Medulla oblongata (tissue), 1 donor: ENCODE results near the gene G3BP1.
"Not testable (repeated sequence)": the region's sequence is repeated elsewhere in the genome, so short reads cannot be mapped to it uniquely, and the experiment has no call there.

Experiments used
- DNase-seq: peaks from one replicate; pipeline ENCODE4 v3.0.0-alpha.2; 2015; ENCODE audit errors: extremely low spot score

G3BP1 gene

DNA sequence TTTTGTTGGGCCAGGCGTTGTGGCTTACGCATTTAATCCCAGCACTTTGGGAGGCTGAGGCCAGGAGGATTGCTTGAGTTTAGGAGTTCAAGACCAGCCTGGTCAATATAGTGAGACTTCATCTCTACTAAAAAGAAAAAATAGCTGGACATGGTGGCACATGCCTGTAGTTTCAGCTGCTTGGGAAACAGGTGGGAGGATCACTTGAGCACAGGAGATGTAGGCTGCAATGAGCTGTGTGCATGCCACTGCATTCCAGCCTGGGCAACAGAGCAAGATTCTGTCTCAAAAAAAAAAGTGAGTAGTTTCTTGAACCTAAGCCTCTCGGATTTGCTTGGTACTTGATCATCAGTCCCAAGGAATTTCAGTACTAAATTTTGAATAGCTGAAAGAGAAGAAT, 26.9 kb downstream of the G3BP1 start:
- no peak for DNase-seq

DNA sequence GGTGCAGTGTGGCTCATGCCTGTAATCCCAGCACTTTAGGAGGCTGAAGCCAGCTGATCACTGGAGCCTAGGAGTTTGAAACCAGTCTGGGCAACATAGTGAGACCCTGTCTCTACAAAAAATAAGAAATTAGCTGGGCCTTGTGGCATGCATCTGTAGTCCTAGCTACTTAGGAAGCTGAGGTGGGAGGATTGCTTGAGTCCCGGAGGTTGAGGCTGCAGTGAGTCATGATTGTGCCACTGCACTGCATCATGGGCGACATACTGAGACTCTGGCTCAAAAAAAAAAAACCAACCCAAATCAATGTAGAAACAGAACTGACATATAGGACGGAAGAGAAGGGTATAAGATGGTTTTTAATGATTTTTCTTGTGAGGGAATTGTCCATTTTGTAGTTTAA, 27.7 kb downstream of the G3BP1 start:
- no peak for DNase-seq

DNA sequence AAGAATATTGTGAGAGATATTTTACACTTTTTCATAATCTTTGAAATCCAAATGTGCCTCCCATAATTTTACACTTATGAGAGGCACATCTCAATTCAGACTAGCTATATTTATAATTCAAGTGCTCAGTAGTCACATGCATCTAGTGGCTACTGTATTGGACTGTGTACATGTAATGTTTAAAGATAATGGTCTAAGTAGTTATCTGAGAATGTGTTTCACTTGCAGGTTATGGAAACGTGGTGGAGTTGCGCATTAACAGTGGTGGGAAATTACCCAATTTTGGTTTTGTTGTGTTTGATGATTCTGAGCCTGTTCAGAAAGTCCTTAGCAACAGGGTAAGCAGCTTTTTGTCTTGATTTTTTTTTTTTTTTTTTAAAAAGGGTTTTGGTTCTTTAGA, 28.8 kb downstream of the G3BP1 start:
- no peak for DNase-seq

DNA sequence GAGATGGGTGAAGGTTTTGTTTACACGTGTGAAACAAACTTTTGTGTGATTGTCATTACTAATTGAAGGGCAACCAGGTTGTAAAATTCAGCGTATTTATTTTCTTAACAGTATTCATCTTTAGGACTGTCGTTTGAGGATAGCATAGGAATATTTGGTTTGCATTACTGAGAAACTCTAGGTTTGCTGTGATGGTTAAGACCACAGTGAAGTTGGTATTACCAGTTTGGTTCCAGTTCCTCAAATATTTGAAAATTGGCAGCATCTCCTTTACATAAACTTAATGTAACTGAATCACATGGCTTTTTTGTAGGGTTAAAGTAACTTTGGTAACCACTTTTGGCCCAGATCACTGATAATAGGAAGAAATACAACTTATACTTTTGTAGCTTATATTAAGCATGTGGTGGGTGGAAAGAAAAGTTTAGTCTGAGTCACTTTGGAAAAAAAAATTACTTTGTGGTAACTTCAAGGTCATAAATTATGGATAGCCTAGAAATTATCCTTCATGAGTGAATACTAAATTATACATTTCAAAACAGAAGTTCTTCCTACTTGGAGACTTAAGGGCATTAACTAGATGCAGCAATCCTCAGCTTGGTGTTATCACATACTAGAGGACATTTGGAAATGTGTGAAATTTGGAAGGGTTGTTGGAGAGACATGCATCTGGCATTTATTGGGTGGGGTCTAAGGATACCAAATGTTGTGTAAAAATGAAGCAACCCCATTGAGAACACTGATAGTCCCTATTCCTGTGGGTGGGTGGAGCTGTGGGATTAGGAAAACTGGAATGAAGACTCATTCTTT, 33.9 kb downstream of the G3BP1 start:
- DNase-seq: no peak

DNA sequence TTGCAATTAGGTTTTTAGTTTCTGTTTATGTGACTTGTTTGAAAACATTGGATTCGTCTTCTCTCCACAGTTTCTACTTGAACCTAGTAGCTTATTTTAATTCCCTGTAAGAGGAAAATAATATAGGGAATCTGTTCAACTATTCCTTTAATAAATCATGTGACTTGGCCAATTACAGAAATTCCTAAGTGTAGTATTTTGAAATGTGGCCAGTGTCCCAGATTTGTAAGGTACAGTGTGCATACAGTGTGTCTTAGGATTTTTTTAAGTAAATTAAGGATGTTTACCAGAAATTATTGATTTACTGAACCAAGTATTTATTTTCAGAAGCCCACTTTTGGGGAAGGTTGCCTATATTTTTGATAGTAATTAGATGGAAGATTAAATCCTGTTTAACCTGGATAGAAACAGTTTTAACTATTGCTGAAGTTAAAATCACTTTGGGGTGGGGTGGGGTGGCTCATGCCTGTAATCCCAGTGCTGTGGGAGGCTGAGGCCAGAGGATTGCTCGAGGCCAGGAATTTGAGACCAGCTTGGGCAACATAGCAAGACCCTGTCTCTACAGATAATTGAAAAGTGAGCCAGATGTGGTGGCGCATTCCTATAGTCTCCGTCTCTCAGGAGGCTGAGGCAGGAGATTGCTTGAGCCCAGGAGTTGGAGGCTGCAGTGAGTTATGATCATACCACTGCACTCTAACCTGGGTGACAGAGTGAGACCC, 36.9 kb downstream of the G3BP1 start:
- DNase-seq: no peak

DNA sequence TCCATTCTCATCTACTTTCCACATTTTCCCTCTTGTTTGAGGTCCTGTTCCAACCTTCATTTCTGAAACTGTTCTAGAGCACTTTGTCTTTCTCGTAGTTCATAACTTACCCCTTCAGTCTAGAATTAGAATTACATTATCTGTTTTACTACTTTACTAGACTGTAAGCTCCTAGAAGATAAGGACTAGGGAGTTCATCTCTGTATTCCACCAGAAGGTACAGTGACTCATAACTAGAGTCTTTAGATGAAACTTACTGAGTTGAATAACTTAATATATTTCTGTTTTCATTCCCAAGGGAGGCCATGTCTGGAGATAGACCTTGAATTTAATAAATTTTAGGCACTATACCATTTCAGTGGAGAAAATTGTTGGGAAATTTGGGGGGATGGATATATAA, 38.7 kb downstream of the G3BP1 start:
- no peak for DNase-seq

DNA sequence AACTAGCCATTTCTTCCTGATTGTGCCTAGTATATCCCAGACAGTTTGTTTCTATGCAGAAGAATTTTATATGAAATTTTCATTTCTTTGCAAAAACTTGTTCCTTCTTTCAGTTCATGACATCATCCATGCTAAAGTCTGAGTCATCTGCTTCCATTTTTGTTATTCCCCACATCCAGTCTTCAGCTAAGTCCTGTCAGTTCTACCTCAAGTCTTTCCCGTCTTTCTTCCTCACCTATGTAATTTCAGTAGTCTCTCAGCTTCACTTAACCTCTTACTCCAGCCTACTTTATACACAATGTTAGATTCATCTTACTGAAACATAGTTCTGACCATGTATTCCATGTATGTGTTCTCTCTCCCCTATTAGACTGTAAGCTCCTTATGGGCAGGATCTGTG, 39.1 kb downstream of the G3BP1 start:
- no peak for DNase-seq

DNA sequence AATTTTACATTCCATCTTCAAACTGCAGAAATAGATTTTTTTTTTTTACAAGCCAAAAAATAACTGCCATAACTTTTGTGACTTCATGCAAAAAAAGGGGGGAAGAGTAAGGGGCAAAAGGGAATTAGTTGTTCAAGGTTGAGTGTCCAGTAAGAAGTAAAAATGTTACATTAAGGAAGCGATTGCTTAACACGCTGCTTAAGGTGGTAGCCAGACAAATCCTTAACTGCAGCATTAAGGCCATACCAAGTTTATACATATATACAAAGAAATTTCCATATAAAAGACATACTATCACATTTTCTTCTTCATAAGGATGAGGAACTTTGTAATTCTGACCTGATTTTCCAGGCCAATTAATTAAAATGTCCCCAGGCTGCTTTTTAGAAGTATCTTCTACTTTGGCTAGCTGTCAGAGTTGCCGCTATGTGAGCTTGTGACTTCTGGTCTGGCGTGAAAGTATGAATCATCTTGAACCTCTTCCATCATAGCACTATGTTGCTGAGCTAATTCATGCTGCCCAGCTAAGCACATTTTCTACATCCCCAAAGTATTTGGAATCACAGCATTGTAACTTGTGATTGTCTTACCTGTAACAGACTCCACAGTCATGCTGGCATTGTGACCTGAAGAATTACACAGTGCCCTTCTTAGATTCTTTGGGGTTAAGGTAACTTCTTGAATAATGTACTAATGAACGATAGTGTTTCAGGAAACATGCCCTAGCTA, 40.0 kb downstream of the G3BP1 start:
- DNase-seq: peak; percentile 44

DNA sequence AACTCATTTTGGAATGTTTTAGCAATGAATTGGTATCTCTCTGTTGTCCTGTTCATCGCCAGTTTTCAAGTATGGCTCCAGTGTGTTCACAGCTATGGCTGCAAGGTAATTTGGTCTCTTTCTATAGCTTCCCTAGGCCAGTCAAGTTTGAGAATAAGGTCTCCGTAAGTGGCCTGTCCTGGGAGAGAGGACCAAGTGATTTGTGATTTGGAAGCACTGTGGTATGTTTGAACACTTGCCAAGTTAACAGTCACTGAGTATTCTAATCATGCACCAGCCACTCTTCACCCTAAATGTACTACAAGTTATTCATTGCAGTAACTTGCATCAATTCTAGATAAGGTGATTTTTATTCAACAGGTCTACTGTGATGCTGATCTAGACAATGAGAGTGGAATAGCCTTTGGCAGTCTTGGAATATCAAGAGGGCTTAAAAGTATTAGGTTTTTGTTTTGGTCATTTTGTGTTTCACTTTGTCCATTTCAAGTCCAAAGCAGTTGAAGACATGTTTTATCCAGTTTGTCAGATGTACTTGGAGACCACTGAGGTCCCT, 41.1 kb downstream of the G3BP1 start:
- DNase-seq: peak; percentile 47

DNA sequence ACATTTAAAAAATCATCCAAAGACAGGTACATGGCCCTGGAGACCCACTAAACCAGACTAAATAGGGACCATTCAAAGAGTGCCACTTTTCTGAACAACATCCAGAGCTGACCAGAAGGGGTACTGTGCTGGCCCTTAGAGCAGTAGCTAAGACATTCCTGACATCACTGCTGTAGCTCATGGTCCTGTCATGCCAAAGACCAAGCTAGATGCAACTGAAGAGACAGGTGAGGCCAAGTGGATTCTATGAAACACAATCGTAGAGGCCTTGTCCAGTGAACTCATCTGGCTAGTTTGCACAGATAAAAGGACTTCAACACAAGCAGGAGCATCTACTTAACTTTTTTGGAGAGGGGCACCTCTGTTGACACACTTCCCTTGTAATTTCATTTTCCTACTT, 43.3 kb downstream of the G3BP1 start:
- no peak for DNase-seq

DNA sequence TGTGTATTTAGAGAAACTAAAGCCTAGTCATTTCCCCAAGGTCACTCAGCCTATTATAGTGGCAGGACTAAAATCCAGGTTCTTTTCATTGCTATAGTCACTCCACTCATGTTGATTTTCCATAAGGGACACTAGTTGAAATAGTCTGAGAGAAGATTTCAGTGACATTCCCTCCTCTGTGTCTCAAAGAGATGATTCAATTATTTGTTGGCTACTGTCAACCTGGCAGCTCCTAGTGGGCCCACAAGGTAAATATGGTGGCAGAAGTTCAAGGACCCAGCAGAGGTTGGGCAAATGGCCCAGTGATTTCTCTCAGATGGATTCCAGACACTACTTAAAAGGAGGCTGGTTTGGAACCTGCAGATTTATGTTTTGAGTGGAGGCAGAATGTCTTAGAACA, 48.1 kb downstream of the G3BP1 start:
- no peak for DNase-seq

DNA sequence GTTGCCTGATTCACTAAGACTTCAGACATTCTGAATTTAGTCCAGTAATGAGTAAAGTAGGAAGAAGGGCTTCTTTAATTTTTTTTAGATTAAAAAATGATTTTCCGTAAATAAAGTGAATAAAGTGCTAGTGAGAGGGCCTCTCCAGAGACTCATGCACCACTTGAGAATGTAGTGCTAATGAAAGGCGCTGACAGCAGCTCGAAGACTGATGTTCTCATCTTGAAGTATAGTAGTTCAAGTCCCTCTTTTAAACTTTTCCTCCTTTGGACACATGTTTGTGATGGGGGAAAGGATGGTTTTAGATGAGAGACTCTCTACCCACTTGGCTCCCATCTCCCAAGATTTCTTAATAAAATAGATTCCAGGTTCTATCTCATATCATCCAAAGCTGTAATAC, 48.5 kb downstream of the G3BP1 start:
- DNase-seq: no peak

DNA sequence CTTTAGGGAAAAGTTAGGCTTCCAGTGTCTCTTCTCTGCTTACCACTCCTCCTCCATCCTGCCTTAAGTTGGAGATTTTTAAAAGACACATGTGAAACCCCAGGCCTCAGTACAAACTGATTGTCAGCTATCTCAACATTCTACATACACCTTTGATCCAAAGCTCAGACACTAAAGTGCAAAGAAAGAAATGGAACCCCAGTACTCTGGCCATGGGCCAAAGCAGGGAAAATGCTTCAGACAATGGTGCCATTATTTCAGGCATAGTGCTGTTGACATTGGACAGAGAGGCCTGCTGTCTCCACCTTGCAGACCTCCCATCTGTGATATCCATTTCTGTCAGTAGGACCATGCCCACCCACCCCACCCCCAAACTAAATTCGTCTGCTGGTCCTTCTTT, 49.1 kb downstream of the G3BP1 start:
- peak; percentile 62 for DNase-seq

DNA sequence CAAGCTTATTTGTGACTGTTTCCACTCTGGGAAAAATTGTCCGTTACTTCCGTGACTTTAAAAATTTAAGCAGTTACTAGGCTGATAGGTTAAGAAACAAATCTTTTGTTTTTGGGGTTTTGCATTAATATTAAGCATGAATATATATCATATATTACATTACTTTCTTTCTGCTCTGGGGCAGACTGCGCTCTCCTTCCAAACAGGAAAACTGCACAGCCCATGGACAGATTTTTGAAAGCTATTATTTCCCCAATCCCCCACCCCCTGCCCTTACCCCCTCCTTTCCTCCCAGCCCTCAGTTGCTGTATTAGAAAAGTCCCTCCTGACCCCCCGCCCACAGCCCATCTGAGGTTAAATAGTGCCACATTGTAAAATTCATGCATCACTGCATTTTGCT, 50.4 kb downstream of the G3BP1 start:
- DNase-seq: no peak

DNA sequence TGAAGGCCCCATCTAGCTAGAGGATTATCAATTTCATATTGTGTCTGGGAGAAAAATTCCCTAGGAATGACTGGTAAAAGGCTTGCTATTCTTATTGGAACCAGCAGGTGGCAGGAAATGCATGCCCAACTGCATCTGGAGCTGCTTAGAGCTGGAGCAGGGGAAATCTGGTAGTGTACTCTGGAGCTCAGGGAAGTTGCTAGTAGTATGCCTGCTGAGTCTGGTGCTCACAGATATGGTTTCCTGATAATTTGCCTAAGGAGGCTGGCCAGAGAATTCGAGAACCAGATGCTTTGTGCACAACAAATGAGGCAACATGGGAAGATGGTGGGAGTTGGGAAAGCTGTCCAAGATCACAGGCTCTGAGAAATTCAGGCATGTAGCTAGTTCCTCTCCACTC, 53.7 kb downstream of the G3BP1 start:
- peak; percentile 80 for DNase-seq

DNA sequence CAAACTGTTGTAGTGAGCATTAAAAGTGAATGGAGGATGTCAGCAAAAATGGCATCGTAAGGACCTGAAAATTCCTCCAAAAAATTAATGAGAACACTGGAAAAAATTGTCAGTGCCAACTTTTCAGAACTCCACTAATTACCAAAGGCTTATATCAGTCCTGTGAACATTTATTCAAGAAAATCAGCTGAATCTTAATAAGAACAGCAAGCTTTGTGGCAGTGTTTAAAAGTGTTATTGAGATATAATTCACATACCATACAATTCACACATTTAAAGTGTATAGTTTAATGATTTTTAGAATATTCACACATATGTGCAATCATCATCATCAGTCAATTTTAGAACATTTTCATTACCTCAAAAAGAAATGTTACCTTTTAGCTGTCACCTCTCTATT, 57.6 kb downstream of the G3BP1 start:
- DNase-seq: no peak

DNA sequence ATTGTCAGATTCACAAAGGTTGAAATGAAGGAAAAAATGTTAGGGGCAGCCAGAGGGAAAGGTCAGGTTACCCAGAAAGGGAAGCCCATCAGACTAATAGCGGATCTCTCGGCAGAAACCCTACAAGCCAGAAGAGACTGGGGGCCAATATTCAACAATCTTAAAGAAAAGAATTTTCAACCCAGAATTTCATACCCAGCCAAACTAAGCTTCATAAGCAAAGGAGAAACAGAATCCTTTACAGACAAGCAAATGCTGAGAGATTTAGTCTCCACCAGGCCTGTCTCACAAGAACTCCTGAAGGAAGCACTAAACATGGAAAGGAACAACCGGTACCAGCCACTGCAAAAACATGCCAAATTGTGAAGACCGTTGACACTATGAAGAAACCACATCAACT, 61.1 kb downstream of the G3BP1 start:
- DNase-seq: not testable (repeated sequence)

DNA sequence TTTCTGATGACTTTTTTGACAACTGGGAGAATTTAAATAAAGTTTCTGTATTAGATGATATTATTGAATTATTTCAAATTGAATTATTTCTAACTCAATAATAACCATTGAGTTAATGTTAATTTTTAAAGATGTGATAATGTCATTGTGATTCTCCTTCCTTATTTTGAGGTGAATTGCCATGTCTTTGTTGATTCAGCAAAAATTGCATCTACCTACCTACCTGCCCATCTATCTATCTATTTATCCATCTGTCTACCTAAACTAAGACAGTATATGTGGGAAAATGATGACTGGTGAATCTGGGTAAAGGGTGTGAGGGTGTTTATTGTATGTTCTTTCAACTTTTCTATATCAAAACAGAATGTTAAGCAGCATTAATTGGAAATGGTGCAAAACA, 75.0 kb downstream of the G3BP1 start:
- no peak for DNase-seq

DNA sequence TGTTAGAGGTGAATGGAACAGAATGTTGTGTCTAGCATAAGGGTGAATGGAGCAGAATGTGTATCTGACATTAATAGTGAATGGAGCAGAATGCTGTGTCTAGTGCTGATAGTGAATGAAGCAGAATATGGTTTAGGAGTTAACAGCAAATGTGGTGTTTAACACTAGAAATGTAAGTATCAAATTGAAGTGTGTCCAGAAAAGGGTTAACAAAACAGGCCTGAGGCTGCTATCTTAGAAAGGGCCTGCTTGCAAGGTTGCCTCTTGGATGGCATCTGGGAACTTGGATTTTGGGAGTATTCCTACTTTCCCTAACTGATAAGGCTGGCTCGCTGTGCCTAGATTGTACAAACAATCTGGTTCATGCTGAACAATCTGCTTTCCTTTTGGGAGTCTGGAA, 76.1 kb downstream of the G3BP1 start:
- no peak for DNase-seq

DNA sequence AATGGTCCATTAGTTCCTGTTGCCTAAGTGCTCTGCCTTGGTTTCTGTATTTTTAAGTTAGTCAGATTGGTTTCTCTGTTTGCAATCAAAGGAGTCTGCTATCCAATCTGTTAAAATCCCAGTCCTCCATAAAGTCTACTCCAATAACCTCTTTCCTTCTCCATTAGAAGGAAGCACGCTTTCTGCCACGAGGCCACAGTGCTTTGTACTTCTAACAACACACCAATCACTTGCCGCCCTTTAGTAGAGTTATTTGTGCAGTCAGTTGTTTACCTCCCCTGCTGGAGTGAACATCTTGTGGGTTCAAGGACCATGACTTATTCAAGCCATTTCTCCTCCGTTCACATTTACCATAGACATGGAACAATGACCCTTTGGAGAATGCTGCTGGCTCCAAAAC, 83.9 kb downstream of the G3BP1 start:
- no peak for DNase-seq

DNA sequence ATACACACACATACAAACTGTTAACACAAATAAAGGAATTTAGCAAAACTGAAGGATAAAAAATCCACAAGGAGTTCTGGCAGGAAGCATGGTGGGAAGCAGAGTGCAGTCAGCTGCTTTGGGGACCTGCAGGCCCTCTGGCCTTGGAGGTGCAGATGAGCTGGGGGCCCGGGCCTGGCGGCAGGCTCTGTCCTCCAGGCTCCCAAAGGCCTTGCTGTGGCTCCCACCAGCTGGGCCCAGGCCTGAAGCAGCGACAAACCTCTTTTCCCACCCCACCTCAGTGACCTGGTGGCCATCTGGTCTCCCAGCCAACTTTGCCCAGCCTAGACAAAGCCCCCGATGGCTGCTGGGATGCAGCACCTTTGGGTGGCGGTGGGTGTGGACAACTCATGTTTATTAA, 85.1 kb downstream of the G3BP1 start:
- DNase-seq: no peak

DNA sequence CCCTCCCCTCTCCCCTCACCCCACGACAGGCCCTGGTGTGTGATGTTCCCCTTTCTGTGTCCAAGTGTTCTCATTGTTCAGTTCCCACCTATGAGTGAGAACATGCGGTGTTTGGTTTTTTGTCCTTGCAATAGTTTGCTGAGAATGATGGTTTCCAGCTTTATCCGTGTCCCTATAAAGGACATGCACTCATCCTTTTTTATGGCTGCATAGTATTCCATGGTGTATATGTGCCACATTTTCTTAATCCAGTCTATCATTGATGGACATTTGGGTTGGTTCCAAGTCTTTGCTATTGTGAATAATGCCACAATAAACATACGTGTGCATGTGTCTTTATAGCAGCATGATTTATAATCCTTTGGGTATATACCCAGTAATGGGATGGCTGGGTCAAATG, 89.1 kb downstream of the G3BP1 start:
- DNase-seq: not testable (repeated sequence)
